ENCODE measurements around the gene SLC12A5. TPM values are rescaled to one million over a fixed set of nuclear protein-coding genes. Genes with fewer than 3 reads are reported as not detected.
A peak's percentile ranks its signal among the peaks of the same experiment; 100 is the strongest.

SLC12A5 gene
- polyA plus RNA-seq, 1 donor: 1.3 TPM

DNA sequence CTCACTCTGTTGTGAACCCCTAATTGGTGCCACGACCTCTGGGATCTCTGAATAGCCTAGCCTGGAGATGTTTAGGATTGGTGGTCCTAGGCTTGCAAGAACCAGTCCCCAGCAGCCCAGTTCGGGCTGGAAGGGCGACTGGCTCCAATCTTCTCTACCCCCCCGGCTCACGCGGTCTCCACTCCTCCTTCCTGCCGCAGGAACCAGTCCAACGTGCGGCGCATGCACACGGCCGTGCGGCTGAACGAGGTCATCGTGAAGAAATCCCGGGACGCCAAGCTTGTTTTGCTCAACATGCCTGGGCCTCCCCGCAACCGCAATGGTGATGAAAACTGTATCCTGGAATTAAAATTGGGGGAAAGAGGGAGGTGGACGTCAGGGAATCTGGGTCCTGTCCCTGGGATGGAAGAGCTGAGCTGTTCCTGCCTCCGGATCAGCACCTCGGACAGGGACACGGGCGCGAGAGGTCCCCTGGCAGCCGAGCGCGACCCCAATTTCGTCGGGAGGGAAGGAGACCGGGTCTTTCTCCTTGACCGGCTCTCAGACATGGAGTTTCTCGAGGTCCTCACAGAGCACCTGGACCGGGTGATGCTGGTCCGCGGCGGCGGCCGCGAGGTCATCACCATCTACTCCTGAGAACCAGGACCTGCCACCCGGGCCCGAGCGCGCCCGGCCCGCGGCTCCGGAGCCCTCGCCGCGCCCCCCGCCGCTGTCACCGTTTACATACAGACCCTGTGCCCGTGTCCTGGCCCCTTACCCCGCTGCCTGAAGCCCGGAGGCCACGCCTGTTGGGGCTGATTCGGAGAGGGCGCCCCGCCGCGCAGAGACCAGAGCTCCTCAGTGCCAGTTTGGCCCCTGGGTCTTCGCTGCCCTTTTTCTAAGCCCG, 28.2 kb downstream of the SLC12A5 start:
- peak; percentile 77 for DNase-seq

GRCh38 chr20:46057856-46058598, 29.0 kb downstream of the SLC12A5 start:
- DNase-seq: peak; percentile 33

GRCh38 chr20:46058599-46059281, 29.7 kb downstream of the SLC12A5 start:
- DNase-seq: no peak

GRCh38 chr20:46060301-46060881, 31.4 kb downstream of the SLC12A5 start:
- no peak for DNase-seq

GRCh38 chr20:46060975-46061374, 32.0 kb downstream of the SLC12A5 start:
- DNase-seq: no peak

DNA sequence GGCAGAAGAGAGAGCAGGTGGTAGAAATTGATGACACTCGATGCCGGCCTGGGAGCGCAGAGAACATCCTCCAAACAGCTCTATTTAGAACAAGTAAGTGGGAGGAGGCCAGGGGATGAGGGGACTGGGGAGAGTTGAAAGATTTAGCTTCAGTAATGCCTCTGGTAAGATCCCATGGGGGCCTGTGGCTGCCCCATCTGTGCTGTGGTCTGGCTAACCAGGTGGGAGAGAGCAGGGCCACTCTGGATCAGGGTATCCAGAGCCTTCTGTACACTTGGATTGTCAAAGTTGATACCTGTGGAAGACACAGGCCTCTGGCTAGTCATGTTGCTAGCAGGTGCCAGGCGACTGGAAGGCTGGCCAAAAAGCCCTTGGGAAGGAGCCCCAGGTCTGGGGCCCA, 33.1 kb downstream of the SLC12A5 start:
- no peak for DNase-seq

DNA sequence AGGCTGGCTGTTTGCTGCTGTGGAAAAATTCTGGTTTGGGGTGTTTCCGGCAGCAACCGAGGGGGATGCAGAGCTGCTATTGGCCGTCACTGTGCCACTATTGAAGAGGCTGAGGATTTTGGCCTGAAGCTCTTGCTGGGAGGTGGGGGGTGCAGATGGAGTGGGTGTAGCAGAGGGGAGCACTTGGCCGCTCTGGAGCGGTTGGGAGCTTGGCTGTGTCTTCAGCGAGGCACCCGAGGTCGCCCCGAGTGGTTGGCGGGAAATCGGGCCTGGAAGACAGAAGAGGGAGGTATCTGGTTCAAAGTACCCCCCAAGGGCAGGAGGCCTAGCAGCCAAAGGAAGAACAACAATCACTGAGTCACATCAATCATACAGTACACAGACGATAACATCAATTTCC, 33.6 kb downstream of the SLC12A5 start:
- no peak for DNase-seq

DNA sequence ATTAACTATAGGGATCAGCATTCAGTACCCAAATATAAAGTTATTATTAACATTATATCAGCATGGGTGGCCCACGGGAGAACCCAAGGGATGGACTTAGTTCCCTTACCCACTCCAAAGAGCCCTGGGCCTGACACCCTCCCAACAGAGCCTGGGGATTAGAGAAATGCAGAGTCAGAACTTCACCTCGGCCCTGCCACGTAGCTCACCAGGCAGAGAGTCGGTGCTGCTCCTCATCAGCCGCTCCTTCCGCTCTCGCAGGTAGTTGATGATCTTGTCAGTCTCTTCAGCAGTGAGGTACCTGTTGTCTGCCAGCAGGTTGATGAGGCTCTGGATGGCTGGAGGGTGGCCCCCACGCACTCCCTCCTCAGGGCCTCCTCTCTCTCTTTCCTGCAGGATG, 34.1 kb downstream of the SLC12A5 start:
- DNase-seq: no peak

- DNase-seq: no peak
Observed at GRCh38 chr20:46063652-46064054, 34.6 kb downstream of the SLC12A5 start.

DNA sequence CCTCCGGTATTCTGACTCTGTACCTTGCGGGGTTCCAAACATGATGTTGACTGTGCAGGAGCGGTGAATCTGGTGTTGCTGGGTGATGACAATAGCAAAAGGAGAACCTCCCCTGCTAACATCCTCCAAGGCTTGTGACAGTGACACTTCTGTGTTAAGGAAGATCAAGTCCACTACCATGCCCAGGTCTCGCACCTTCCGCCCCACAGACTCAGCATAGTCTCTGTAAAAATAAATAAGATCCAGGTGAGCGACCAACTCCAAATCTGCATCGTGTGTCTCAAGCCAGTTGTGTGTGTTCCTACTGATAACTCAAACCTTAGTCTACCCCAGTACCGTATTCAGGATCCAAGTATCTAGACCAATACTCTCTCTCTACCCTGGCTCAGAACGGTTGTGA, 36.0 kb downstream of the SLC12A5 start:
- DNase-seq: no peak

GRCh38 chr20:46065691-46066090, 36.7 kb downstream of the SLC12A5 start:
- no peak for DNase-seq

DNA sequence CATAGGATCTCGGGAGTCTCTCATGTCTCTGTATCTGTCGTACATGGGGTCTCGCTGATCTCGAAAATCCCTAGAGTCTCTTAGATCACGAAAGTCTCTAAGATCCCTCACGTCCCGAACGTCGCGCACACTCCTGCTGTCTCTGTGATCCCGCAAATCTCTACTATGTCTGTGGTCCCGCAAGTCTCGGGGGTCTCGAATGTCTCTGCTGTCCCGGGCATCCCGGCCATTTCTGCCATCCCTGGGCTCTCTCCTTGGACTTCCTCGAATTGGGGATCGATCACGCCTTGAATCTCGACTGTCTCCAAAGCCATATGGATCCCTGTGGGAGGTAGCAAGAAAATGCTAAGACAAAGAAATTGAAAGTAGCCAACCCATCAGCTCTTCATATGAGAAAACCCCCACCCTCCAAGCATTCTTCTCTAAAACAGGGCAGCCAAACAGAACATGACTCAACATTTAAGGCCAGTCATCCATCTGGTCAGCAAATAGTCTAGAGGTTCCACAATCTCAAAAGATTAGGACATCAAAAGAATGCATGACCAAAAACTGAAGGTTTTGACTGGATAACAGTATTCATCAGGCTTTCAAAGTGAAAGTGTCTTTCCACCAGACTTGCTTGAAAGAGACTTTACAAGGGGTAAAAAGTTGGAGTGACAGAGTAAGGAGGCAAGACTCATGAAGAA, 41.3 kb downstream of the SLC12A5 start:
- DNase-seq: no peak

- DNase-seq: no peak
Observed at GRCh38 chr20:46071573-46071972, 42.6 kb downstream of the SLC12A5 start.

DNA sequence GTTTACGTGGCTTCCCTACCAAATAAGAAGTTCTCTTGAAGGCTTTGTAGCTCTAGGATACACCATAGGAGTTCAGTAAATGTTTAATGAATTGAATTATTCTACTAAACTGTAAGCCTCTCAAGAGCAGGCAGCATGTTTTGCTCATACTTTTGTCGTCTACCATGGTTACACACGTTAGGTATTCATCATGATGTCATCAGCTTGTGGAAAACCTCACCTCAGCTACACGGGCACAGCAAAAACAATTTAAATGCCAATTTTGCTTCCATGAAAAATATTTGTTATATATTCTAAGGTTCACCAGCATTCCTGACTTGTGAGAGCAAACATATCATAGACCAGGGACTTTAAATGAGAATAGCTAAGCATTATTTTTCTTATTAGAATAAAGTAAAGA, 44.0 kb downstream of the SLC12A5 start:
- no peak for DNase-seq

DNA sequence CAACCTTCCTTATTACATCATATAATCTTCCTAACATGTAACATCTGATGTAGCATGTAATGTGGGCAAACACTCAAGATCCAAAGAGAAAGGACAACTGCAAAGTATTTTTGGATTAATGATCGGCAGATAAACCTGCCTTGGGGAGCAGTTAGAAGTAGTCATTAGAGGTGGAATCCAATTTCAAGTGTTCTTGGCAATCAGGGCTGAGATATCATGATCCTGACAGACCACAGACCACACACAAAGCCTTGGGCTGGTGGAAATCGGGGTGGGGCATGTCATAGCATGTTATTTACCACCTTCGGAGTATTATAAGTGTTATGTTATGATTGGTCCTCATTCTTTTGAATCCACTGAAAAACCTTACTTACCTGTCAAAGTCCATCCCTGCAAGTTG, 44.4 kb downstream of the SLC12A5 start:
- no peak for DNase-seq

- no peak for DNase-seq
Observed at GRCh38 chr20:46074006-46074405, 45.0 kb downstream of the SLC12A5 start.

GRCh38 chr20:46076806-46077205, 47.8 kb downstream of the SLC12A5 start:
- no peak for DNase-seq

DNA sequence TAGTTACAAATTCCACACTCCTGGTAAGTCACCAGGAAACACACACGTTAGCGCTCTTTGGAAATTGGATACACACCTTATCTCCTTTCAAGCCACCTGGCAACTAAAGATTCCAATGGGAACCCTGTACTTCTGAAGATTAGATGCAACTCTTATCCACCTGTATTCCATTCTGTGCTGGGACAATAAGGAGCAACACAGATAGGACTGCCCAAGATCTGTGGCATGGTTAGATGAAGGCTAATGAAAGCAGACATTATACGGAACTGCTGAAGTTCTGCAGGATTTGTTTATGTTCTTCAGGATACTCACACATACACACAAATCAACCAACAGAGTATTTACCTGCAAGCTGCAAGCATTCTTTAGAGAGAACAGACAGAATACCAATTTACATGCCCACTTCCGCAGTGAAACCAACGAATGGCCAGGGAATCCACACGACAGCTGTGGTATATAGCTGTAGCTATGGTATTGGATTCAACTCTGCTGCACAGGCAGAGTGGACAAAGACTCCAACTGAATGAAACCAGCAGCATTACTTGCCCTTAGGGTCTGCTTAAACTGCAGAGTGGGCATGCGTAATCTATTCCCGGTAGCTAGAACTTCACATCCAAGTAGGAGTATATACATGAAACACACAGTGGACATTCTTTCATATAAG, 48.8 kb downstream of the SLC12A5 start:
- DNase-seq: no peak

DNA sequence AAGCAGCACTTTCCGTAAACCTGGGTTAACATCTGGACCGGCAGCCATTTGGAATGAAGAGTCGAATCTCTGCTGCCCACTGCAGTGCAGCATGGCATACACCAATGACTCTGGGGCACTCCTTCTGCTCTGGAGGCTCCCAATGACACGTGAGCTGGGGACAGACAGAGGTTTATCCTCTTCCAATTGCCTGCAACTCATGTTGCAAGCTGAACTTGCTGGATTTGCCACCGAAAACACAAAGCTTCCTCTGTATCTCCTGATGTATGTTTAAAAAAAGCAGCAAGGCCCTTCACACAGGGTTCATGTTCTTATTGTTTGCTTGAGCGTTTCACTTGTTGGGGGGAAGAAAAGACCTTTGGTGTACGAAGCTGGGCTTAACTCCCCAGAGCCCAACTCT, 49.9 kb downstream of the SLC12A5 start:
- no peak for DNase-seq

DNA sequence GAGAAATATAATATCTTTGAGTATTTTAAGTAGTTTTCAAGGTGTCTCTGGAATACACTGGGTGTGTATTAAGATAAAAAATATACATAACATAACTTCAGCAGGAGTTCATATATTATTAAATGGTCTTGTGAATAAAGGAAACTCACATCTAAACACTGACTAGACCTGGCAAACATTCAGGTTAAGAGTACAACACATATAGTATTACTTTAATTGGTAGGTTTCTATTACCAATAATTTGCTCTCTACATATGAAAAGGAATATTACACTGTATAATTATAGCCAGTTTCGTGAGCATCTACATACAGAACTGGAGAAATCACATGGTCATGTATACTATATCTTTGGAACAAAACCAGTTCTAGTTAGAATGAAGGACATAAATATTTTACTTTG, 52.1 kb downstream of the SLC12A5 start:
- no peak for DNase-seq

DNA sequence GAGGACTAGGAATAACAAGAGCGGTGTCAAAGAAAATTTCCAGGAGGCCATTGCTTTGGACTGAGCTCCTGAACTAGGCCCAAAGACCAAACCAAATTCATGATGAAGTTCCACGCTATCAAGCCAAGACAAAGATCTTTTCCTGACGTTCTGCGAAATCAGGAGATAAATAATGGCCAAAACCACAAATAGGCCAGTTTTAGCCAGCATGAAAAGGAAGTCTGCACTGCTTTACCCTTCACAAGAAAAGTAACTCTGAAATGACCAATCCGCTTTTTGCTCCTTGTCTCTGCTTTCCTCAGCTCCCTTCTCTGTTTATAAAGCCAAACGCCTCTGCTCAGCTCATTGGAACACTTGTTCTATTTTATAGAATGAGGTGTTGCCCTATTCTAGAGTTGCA, 54.1 kb downstream of the SLC12A5 start:
- DNase-seq: no peak

Measured in hindlimb muscle (tissue), 1 donor.